CD4-positive, alpha-beta T cell treated with Interleukin-12 subunit alpha and Interleukin-12 subunit beta, for 1 hour (primary cell): Measurements from ENCODE around the gene MGLL.

Experiments used
- DNase-seq: peaks from one replicate; pipeline ENCODE4 v3.0.0-alpha.2; 2020

MGLL gene

DNA sequence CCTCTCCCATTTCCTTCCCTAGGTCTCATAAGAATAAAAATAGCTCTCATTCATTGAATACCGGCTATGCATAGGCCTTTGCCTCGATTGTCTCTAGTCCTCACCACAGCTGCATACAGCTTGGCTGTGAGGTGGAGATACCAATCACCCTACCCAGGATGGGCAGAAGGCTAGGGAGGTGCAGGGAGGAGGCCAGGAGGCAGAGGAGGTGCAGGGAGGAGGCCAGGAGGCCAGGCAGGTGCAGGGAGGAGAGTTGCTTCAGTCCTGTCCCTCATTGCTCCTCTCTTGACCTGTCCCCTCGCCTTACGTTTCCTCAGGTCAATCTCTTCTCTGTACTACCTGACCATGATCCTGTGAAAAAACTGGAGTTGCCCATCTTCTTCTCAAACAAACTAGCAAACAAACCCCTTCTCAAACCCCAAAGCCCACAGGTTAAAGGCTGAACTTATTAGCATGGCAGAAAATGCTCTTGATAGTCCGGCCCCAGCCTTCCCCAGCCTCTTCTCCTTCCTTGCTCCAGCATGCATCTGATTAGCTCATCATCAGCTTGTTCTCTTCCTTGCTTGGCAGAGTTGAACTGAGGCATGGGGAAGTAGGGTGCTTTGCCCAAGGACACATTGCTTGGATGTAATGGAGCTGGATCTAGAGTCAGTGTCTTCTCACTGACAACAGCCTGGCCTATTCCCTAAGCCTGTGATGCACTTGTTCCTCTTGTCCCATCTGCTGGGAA is 177.5 kb downstream of the MGLL start:
- no peak for DNase-seq

- no peak for DNase-seq
These were observed 182.3 kb downstream of the MGLL start for GRCh38 chr3:127640042-127640355.

- DNase-seq = no peak
These were observed 182.9 kb downstream of the MGLL start for GRCh38 chr3:127639173-127640041.
